SW 1271 (cell line): ENCODE measurements around the gene GATA3.

Source experiments
- DNase-seq, 2 experiments: peaks; one replicate each; lab custom pipeline; 2025; lab: John Stamatoyannopoulos, UW

GATA3 gene

GRCh38 chr10:8102708-8103401 lies 48.4 kb downstream of the GATA3 start:
- no peak for DNase-seq

- no peak for DNase-seq
These were observed 49.1 kb downstream of the GATA3 start for GRCh38 chr10:8103543-8103942.

GRCh38 chr10:8104005-8104404 lies 49.5 kb downstream of the GATA3 start:
- no peak for DNase-seq

GRCh38 chr10:8104721-8105120 lies 50.2 kb downstream of the GATA3 start:
- DNase-seq, result no peak

GRCh38 chr10:8105932-8106331 lies 51.4 kb downstream of the GATA3 start:
- DNase-seq, result no peak

GRCh38 chr10:8112230-8112905 lies 57.9 kb downstream of the GATA3 start:
- DNase-seq, result no peak

GRCh38 chr10:8112942-8113442 lies 58.5 kb downstream of the GATA3 start:
- DNase-seq, result no peak

DNA sequence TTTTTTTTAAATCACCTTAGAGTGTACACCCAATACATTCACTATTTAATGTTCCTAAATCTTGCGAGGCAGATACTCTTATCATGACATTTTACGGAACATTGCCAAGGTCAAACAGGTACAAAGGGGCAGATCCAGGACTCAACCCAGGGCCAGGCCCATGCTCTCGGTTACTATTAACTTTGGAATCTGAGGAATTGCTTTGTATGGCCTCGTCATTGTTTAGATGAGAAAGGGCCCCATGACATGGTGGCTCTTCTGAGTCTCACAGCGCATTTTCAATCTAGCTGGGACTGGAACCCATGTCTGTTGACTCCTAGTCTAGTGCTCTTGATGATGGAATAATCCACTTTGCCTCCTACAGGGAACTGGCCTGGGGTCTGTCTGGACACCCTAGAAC lies 59.1 kb downstream of the GATA3 start:
- DNase-seq, result no peak

GRCh38 chr10:8114741-8115617 lies 60.5 kb downstream of the GATA3 start:
- no peak for DNase-seq

GRCh38 chr10:8115618-8115980 lies 61.1 kb downstream of the GATA3 start:
- no peak for DNase-seq

DNA sequence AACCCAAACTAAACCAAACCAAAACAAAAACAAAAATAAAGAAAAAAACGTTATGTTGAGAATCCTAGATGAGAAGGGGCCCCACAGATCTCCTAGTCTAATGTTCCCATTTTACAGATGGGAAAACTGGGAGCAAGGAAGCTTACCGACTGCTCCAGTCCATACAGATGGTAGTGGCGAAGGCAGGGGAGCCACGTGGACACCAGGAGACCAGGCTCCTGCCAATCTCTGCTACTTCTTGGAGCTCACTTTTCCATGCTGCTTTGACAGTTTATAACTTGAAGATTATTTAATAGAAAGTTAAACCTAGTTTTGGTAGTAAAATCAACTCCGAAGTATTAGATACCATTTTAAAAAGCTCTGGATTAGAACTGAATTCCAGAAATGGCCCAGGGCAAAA lies 62.0 kb downstream of the GATA3 start:
- no peak for DNase-seq

DNA sequence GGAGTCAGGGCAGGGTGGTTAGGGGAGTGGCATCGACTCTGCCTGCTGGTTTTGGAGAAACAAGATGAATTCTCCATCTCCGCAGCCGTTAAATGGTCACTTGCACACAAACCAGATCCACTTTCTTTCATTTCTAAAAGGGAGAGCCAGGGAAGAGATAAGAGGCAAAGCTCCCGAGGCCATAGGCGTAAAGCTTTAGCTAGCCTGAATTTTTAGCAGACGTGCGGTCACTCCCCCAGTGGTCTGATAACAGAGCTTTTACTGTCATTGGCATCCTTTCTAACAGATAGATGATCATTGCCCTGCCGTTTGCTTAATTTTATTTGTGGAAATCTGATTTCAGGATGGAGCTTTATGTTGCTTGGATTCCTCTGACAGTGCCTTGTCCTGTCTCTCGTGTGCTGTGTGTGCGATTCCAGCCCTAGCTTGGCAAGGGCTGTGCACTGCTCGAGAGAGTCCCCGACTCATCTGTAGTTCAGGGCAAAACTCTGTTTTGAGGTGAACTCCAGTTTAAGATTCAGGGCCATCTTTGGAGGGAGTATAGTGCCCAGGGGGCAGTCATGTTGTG lies 62.5 kb downstream of the GATA3 start:
- DNase-seq, result no peak

DNA sequence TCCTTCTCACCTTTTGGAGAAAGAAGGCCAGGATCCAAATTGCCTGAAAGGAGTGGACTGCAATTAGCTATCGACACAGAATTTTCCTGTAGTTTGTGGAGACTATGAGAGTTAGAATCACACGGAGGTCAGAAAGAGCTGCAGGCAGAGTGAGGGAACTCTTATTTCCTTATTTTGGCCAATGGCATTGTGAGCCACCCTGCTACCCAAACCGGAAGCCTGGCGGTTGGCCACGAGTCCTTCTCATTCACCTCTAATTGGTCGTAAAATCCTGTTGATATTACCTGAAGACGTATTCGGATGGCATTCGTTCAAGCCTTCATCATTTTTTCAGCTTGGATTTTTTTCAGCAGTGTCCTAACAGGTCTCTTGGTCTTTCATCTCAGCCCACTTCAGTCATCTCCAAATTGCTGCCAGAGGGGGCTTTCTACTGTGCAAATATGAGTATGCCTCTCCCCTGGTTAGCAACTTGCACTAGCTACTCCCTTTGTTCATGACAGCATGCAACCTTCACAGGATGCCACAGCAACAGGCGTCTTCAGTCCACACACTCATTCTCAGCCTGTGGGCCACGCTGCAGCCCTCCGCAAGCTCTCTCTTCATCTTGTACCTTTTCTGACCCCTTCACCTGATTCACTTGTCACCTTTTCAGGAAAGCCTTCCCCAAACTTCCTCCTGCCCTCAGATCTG lies 66.9 kb downstream of the GATA3 start:
- DNase-seq, result no peak

DNA sequence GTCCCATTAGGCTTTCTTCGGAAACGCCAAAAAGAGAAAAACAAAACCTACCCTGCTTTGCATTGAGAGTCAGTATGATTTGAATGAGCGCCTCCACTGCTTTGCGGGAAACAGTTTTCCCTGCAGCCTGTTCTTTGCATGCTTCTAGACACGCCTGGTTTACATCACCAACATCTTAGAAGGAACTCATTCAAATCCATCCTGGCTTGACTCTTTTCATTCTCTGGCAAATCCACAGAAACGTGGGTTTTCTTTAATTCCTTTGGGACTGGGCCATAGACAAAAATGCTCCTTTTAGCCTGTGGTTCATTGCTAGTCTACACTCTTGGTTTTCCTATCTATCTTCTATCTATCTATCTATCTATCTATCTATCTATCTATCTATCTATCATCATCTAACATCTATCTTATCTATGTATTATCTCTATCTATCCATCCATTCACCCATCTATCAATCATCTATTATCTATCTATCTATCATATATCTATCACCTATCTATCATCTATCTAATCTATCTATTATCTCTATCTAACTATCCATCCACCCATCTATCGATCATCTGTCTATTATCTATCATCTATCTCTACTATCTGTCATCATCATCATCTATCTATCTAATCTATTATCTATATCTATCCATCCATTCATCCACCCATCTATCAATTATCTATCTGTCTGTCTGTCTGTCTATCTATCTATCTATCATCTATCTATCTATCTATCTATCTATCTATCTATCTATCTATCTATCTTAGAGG lies 68.3 kb downstream of the GATA3 start:
- DNase-seq, result no peak

DNA sequence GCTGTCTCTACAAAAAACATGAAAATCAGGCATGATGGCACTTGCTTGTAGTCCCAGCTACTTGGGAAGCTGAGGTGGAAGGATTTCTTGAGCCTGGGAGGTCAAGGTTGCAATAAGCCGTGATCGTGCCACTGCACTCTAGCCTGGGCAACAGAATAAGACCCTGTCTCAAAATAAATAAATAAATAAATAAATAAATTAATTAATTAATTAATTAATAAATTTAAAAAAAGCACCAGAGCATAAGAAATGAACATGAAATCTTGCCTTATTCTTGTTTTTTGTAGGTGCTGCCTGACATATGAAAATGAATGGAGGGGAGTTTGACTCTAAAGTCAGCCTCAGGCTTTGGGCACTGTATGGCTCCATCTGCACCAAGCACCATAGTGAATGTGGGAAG lies 69.9 kb downstream of the GATA3 start:
- DNase-seq, result no peak
